ENCODE results near the gene CALY.
"Not testable (repeated sequence)": the region's sequence is repeated elsewhere in the genome, so short reads cannot be mapped to it uniquely, and the experiment has no call there.

Gene CALY, protein sequence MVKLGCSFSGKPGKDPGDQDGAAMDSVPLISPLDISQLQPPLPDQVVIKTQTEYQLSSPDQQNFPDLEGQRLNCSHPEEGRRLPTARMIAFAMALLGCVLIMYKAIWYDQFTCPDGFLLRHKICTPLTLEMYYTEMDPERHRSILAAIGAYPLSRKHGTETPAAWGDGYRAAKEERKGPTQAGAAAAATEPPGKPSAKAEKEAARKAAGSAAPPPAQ

GRCh38 chr10:133336577-133337369, at the start of gene CALY:
Gene CALY, minus strand, starts transcription at chr10:133336896. Its CDS starts 7,907 bp downstream, at chr10:133328989.
- DNase-seq, result peak; percentile 90

DNA sequence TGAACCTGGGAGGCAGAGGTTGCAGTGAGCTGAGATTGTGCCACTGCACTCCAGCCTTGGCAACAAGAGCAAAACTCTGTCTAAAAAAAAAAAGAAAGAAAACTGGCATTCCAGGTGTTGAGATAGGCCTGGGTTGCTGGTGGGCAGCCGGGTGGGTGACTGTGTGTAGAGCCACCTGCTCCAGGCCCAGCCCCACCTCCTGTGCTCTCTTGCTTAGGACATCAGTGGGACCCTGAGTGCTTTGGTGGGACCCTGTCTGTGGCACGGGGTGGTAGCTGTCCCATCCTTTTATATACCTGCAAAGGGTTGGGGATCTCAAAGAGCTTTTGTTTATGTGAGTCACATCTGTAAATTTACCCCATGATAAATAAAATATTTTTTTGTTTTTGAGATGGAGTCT, 48.5 kb upstream of the CALY start:
- DNase-seq, result no peak

- no peak for DNase-seq
Observed at GRCh38 chr10:133384071-133384470, 47.4 kb upstream of the CALY start.

- DNase-seq, result no peak
Observed at GRCh38 chr10:133383551-133383950, 46.9 kb upstream of the CALY start.

GRCh38 chr10:133381036-133381435, 44.3 kb upstream of the CALY start:
- no peak for DNase-seq

GRCh38 chr10:133379801-133380666, 43.3 kb upstream of the CALY start:
- no peak for DNase-seq

- DNase-seq, result peak; percentile 61
Observed at GRCh38 chr10:133379152-133379800, 42.6 kb upstream of the CALY start, which contains the start of gene PAOX. Gene PAOX, plus strand, starts transcription at chr10:133379262. Its CDS starts 55 bp downstream, at chr10:133379317.

- peak; percentile 44 for DNase-seq
Observed at GRCh38 chr10:133378251-133379096, 41.8 kb upstream of the CALY start.

DNA sequence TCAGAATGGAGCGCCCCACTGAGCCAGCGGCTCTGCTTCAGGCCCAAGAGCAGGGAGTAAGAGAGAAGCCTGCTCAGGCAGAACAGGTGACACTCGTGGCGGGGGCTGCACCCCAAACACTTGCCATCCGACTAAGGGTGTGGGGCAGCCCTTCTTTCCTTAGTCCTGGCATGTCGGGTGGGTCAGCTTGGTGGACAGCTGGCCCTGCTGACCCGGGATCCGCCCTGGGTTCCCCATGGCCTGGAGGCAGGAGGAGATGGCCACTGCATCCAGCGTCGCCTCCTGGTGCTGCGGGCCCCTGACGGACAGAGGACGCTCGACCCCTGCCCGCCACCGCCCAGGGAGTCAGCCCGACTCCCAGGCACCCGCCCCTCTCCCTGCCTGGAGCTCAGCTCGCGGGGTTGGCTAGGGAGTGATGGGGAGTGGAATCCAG, 41.1 kb upstream of the CALY start:
- DNase-seq, result no peak

DNA sequence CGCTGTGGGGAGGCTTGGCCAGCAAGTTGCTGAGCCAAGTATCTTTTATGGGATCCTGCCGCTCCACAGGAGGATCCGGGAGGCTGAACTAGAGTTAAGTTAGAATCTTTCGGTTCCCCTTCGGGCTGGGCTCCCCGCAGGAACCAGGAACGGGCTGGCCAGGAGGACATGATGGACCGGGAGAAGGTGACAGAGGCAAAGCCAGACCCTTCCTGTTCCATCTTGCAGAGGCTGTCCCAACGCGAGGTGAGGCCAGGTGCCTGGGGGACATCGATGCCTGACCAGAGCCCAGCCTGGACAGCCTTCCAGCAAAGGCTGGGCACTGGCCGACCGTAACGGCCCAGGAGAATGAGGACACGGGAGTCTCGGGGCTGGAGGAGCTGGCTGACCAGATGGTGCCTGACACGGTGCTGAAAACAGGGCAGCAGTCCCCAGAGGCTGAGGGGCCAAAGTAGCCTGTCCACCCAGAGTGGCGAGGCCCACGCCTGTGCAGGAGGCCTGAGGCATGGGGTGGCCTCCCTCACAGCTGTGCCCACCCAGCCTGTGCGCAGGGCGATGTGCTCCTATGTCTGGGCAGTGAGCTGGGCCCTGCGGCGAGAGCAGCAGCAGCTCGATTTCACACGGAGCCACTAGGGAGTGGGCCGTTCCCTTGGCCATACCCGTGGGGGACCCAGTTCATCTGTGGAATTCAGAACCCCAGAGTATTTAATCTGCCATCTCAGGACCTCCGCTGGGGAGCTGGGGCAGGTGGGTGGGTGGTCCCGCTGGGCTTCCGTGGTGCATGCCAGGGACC, 40.5 kb upstream of the CALY start:
- DNase-seq, result no peak

DNA sequence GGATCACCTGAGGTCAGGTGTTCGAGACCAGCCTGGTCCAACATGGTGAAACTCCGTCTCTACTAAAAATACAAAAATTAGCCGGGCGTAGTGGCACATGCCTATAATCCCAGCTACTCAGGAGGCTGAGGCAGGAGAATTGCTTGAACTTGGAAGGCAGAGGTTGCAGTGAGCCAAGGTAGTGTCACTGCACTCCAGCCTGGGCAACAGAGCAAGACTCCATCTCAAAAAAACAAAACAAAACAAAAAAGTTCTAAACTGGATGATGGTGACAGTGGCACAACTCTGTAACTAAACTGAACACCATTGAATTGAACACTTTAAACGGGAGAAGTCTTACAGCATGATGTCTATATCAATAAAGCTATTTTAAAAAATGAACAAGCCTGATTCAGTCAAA, 39.5 kb upstream of the CALY start:
- DNase-seq, result not testable (repeated sequence)

GRCh38 chr10:133375357-133376115, 38.8 kb upstream of the CALY start:
- no peak for DNase-seq

DNA sequence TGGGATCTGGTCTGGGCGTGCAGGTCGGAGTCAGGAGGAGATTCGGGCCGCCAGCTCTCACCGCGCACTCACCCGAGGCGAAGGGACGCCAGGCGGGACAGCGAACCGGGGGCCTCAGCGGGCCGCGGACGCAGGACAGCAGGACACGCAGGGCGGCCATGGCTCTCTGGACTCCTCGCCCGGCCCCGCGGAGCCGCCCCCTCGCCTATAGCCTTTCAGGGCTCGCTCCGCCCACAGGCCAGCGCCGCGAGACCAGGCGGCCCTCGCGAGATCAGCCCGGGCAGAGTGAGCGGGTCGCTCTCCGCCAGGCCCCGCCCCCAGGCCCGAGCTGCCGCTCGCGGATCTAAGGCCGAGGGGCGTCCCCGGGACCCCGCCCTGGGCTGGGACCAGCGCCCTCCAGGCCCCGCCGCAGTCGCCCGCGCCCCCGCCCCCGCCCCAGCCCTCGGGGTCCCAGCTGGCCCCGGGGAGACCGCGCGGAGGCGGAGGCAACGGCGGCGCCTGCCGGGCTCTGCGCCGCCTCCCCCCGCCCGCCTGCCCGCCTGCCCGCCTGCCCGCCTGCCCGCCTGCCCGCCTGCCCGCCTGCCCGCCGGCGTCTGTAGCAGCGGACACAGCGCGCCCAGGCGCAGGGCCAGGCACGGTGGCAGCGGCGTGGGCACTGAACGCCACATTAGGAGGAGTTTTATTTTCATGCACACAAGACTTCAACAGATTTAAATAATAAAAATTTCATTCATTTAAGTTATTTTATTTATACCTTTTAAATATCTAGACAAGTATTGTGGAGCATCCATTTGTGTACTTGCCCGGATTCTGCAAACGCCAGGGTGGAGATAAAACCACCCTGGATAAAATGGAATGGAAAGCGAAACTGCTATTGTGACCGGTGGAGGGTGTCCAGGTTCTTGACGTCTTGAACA, 36.7 kb upstream of the CALY start, which contains the start of gene ECHS1:
Gene ECHS1, minus strand, starts transcription at position 181 of the 917 bp plus-strand sequence. Its CDS starts 21 bp downstream, at position 160.
- DNase-seq, result peak; percentile 90

- no peak for DNase-seq
Observed at GRCh38 chr10:133372507-133372906, 35.8 kb upstream of the CALY start.

- no peak for DNase-seq
Observed at GRCh38 chr10:133370030-133370786, 33.5 kb upstream of the CALY start.

GRCh38 chr10:133368153-133368552, 31.5 kb upstream of the CALY start:
- no peak for DNase-seq

DNA sequence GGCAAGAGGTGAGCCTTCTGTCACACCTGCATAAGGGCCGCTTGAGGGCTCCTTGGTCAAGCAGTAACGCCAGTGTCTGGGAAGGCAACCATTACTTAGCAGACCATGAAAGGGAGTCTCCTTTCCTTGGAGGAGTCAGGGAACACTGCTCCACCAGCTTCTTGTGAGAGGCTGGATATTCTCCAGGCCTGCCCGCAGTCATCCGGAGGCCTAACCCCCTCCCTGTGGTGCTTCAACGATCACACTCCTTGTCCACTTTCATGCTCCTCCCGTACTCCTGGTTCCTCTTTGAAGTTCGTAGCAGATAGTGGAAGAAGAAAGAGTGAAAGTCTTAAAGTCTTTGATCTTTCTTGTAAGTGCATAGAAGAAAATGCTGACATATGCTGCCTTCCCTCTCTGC, 30.8 kb upstream of the CALY start:
- not testable (repeated sequence) for DNase-seq

DNA sequence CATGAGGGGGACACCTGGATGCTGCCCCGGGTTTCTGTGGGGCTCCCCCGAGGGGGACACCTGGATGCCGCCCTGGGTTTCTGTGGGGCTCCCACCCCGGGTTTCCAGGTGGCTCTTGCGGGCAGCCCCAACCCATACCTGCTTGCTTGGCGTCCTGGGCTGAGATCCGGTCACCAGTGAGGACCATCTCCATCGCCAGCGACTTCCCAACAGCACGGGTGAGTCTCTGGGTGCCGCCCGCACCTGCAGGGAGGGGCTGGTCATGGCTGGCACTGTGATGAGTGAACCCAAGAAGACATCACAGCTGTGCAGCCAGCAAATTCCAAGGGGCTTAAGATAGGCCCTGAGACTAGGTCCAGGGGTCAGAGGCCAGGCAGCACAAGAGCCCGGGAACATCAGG, 30.1 kb upstream of the CALY start:
- no peak for DNase-seq

All from CD4-positive, alpha-beta T cell treated with Interferon gamma for 1 hour (primary cell).